Stimulated activated CD8-positive, alpha-beta memory T cell treated with anti-CD3 and anti-CD28 coated beads, Interleukin-7, amount 100 ng/mL, for 1 hour (primary cell): ENCODE results near the gene CCDC89.

Experiments used
- DNase-seq, 2 donors: peaks; one replicate each; pipeline ENCODE4 v3.0.0-alpha.2; 2020; ENCODE audit warnings: low read depth in 2 of 2

Gene CCDC89

DNA sequence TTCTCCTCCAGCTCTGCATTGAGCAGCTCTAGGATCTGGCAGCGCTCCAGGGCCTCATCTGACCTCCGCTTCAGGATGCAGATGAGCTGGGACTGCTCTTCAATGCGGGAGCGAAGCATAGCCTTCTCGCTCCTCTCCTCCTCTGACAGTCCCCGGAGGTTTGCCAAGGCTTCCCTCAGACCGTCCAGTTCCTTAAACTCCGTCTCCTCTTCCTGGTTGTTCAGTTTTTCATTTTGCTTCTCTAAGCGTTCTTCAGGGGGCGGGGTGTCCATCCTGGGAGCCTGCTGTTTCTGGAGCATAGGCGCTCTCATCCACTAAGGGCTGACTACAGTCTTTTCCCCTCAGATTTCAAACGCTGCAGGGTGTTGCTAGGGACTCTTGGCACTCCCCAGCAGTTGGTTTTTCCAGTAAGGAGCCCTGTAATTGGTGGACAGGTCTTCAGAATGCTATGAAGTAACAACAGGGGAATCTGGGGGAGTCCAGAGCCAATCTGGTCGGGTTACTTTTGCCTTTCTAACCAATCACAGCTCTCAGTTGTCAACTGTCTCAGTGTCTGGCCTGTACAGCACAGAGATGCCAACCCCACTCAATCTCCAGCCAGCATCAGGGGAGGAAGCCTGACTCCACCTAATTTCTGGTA lies at the start of gene CCDC89:
TSS of gene CCDC89 (minus strand) at position 376 of the 640 bp plus-strand sequence. CDS start at position 311, 65 bp downstream.
- no peak for DNase-seq

DNA sequence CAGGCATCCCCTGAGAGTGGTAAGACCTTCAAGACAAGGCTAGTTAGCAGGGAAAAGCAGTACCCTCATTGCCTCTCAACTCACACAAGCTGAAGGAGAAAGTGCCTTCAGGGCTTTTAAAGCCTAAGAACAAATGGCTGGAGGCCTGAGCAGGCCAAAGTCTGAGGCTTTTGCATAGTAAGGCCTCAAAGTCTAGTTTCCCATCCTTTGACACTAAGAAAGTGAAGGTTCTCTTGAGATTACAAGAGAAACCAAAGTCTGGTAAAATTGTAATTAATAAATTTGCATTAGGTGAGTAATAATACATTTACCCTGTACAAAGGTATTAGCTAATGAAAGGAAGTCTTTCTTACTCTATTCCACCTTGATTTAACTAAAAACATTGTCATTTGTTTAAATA lies 47.0 kb upstream of the CCDC89 start:
- DNase-seq = no peak

DNA sequence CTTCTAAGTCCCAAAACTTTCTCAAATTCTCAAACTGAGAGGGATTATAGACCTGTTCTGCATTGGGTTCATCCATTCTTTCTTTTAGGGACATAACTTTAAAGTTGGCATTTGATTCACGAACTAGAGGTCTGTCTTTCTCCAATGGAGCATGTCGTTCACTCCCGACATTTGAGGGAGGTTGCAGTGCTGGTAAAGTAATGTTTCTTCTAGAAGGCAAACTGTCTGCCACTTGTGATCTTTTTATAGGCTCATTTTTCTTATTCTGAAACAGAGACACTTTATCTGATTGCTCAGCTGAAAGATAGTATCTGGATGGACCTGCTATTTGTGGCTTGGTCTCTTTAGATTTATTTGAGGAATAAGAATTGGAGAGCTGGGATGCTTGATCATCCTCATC lies 40.4 kb upstream of the CCDC89 start:
- DNase-seq = no peak

DNA sequence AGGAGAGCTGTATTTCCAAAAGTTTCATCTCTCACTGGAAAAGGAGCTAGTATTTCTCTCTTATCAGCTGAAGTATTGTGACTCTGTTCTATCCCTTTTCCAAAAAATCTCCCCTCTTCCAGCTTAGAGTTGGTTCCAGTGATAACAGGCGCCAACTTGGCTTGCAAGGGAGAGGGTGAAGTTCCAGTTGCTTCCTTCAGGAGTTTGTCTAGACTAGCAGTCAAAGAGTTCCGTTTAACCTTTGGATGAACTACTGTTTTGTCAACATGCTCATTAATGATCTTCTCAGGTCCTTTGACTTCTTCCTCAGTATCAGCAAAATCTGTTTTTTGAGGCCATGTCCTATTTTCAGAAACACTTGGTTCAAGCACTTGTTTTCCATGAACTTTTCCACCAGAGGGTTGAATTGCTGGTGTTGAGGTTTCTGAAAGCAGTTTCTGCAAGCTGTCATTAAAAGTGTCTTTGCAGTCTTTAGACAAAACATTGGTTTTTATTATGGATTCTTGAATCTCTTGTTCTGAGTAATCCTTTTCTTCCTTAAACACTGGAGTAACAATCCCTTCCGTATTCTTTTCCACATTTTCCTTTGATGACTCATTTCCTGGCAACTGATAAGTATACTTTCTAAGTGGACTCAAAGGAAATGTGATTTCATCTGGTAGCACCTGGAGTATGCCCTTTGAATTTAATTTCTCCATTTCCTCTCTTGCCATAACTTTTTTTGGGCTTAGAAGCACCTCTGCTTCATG lies 39.7 kb upstream of the CCDC89 start:
- no peak for DNase-seq

DNA sequence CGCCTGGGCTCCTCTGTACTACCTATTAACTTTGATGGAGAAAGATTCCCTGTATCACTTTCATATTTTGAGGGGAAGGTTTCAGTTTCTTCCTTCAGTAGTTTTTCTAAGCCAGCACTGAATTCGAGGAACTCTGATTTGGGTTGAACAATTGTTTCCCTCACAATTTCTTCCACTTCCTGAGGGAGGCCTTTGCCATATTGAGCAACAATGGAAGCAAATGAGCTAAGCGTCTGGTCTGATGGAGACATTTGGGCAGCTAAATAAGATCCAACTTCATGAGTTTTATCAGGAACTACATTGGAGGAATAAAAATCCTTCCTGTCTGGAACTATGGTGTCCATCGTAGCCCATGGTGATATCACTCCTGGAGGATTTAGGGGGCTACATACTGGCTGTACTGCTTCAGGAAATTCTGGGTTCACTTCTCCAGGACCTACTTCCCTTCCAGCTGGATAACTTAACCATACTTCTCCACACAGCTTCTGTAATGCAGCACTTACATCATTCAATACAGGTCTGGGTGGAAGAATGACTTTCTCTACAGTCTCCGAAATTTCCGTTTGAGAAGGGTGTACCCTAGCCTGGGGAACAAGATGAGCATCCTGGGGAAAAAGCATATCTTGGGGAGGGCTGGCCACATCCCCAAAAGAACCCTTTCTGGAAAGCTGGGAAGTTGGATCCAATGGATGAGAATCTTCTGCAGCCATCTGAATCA lies 38.9 kb upstream of the CCDC89 start:
- DNase-seq = no peak

DNA sequence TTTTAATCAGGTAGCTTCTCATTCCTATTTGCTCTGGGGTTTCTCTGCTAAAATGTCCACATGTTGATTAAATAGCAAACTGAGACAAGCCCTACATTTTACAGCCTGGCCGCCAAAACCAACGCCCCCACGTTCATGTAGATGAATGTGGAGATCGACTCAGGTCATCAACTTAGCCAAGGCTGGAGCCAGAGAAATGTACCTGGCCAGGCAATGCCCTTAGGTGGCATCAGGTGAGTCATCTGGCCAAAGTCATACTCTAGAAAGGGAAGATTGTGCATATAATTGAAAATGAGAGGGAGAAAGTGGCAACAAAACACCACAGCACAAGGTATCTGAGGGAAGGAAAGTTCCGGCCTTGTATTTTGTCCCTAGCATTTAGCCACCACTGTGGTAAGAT lies 37.1 kb upstream of the CCDC89 start:
- no peak for DNase-seq

DNA sequence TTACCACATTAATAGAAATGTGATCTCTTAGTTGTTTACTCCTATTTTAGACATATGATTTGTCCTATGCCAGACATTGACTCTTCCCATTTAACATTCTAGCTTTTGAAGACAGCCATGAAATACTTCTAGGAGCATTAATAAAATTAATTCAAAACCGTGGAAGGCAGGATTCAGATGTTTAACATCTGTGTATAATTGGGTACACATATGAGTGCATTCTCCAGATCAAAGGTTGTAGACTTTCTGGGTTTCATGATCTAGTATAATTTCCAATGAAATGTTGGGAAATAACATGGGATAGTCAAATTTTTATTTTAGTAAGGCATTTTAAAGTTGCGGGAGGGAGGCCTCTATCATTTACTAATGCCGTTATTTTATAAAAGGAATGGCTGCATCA lies 35.2 kb upstream of the CCDC89 start:
- no peak for DNase-seq

DNA sequence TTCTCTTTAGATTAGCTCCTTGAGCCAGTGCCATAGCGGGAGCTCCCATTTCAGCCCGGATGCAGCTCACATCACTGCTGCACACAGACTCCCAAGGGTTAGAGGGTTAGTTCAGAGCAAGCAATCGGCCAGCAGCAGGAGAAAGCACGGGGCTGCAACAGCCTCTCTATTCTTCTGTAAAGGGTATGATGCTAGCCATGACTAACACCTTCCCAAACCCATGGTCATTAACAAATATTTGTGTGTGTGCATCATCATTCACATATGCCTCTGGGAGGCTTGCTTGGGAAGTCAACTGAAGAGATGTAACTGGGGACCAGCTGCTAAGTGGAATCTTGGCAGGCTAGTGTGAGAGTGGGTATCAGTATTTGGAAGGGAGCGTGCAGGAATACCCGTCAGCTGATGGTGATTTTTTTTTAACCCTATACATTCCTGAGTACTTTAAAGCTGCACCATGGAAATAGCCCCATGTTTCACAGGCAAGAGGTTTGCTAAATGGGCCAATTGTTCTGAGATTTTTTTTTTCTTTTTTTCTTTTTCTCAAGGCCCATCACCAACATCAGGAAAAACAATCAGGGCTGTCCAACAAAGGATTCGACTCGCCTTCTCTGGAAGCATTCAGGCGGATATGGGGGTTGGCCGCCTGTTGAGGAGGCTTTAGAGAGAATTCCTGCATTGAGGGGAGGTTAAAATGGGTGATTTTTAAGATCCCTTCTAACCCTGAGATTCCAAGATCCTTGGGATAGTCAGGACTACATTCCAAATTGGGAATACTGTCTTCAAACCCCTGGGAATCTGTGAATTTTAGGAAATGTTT lies 33.2 kb upstream of the CCDC89 start:
- DNase-seq = no peak

DNA sequence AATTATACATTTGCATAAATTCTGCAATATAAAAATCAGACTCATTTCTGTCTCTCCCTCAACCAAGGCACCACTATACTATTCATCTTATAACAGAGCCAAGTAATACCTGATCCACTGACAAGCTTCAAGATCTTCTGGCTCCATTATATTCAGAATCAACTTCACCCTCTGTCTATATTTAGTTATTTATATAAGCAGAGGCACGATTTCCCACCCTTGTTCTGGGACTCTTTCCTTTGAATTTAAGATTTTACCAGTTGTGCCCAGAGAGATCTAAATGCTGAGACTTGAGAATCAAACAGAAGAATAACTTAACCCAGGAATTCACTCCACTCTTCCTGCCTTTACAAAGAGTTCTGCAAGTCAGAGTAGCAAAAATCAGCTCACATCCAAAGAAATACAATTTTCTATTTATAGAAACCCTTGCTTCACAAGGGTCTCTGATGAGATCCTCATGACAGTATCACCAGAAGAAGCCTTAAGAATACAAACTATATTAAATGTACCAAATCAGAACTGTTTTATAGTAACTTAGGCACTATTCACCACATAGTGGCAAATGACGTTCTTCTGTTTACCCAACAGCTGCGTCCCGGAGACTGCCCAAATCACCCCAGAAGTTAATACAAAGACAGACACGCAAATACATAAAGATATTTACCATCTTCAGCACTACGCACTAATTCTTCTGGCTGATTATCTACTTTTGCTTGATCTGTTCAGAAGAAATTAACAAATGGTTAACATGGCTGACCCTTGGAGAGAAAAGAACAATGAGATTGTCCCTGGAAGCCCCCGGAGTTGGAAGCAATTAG lies 32.3 kb upstream of the CCDC89 start:
- DNase-seq = no peak

DNA sequence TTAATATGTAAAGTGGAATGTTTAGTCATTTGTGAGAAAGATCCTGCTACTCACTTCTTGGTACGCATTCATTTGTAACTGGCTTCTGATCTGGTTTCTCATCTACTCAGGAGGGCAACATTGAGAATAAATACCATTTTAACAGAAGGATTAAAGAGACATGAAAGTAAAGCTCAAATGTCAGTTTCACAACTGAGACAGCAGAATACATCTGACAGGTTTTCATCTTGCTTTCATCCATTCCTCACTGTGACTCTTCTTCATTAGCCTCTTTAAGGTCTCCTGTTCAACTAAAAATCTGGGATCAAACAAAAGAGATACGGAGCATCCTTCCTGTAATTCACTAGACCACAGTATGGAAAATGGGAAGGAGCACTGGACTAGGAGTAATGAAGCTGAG lies 31.4 kb upstream of the CCDC89 start:
- DNase-seq = no peak

DNA sequence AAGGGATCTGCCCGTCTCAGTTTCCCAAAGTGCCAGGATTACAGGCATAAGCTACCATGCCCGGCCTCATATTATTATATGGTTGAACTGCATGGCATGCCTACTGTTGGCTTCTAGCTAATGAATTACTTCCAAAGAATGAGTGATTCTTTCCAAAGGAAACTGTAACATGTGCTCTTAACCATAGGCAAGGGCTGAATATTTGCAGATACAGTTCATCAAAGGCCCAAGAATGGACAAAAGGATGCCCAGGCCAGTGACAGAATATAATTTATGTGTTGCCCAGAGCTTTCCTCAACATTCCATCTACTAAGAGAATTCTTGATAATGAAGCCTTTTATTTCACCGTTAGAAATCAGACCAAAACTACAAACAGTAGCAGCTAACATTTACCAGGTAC lies 27.0 kb upstream of the CCDC89 start:
- no peak for DNase-seq

DNA sequence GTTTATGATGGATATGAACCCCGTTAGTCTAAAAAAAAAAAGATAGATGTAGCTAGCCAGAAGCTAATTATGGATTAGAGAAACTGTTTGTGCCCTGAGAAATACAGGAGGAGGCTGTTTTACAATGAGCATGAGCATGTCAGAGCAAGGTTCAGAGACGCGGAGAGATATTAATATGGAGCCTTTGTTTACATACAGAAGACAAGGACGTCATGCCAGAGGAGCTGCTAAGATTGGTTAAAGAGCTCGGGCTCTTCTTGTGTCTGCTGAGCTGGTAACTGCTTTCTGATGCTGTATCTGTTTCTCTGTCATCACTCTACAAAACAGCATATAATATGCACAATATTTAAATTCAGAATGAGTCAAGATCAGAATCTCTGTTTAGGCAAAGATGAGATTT lies 24.9 kb upstream of the CCDC89 start:
- DNase-seq = no peak

DNA sequence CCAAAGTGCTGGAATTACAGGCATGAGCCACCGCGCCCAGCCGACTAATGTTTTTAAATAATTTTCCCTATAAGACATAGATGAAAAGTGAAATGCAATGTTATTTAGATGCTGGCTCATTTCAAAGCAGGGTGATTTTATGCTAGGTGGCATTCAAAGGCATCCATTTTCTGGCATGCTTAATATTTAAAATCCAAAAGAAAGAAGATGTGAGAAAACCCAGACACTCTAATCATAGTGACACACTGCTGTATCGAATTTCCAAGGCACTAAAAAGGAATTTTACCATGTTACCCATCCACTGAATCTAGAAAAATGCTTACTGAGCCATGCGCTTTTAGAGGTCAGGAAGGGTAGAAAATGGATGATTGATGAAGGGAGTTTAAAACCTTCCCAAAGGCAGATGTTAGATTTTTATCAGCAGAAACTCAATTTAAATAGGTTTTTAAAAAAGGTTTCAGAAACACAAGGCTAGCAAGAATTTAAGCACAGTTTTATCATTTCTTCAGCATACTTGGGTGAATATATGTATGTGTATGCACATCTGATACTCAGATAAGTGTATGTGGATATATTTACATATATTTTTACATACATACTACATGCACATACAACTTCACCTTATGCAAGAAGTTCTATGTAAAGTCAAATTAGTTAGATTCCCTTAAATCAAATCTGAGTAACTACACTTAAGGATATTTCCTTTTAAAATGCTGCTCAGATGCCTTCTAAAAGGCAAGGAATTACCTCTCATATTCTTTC lies 24.1 kb upstream of the CCDC89 start:
- DNase-seq = no peak

DNA sequence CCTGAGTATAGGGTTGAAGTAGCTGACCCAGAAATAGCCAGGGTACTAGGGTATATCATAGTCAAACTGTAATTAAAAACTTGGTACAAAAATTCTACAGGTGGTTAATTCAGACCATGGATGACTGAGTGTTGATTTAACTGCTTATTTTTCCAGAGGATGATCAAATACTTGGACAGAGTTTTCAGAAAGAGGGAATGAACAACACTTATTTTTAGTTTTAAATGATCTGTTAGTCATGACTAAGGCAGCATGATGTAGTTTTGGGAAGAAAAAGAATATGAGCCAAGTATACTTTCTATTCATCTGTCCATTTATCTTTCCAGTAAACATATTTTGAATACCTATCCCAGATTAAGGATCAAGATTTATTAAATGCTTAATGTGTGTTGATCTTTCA lies 19.8 kb upstream of the CCDC89 start:
- no peak for DNase-seq

DNA sequence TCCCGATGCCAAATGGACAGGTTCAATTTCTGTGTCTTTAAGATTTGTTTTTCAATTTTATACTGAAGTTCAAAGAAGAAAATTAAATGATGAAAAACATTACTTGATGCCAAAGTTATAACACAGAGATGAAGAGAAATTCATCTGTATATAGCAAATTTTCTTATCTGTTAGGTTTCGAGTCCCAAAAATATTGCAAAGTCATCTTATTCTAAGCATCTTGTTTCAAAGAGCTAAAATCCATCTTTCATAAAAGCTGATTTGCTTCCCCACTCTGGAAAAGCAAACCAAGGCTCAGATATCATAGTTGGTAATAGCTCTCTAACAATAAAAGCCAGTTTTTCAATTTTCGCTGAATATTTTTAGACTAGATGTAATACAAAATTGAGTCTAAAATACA lies 19.0 kb upstream of the CCDC89 start:
- DNase-seq = no peak

DNA sequence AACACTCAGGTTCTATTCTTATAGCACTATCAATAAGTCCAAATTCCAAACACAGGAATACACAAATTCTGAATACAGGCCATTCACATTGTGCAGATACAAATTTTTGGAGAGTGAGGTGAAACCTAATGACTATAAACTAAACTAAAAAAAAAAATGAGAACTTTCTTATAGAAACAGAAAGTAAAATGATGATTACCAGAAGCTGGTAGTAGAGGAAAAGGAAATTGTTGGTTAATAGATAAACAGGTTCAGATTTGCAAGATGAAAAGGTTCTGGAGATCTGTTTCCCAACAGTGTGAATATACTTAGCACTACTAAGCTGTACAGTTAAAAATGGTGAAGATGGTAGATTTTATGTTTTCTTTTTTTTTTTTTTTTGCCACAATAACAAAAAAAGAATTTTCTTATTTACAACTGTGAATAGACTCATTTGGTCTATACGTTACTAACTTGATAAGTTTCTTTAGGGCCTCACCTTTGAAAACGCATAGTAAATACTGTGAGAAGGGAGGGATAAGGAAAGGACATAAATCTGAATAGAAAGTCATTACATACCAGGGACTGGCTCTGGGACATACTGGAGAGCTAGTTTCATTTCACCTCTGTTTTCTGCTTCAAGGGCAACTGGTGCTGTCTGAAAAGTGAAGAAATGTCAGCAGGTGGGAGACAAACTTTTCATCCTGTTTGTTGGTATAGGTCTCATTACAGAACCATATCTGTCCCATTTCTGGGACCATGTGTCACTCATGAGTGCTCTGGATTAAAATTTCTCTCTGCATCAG lies 14.2 kb upstream of the CCDC89 start:
- DNase-seq = no peak

DNA sequence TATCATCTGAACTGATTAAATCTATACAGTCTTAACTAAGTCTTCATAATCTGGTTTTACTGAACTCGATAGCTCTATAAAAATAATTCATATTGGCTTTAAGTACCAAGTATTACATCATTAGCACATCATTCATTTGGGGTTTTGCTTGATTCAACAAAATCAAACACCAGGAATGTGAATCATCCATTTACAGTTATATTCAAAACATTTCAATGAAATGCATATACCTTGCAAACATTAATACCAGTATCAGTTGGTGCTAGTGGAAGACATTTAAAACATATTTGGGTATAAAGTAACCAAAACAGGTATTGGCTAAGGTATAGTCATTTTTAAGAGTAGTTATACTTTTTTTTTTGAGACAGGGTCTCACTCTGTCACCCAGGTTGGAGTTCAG lies 12.2 kb upstream of the CCDC89 start:
- DNase-seq = no peak

DNA sequence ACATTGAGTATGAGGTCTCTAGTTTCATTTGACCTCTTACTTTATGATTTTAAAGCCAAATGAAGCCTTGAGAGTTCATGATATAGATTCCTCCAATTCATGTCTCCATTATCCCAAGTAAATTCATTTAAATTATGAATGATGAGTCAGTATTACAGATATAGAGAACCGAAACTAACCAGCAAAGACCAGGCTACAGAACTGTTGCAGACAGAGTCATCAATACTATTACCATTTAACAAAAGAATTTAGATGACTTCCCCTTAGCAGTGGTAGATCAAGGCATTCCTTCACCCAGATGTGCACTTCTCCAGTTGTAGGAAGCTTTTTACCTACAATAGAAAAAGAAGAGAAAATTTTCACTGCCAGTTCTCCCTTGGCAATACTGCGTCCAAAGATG lies 11.8 kb upstream of the CCDC89 start:
- DNase-seq = no peak

DNA sequence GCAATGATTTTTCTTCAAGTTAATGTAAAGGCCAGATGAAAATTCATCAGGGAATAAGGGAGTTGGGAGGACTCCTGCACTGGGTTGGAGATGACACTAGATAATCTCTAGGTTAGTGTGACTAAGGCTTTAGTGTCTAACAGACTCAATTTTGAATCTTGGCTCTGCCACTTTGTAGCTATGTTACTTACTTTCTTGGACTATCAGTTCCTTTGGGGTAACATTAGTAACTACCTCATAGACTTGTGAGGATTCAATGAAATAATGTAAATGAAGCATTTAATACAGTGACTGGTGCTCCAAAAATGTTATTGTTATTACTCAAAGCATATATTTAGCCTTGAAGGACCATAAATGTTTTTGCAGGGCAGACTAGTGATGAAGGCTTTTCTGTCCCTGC lies 9.6 kb upstream of the CCDC89 start:
- no peak for DNase-seq
